ENCODE data around the gene FAM210B. TPM values are rescaled to one million over a fixed set of nuclear protein-coding genes. Genes with fewer than 3 reads are reported as not detected.

The FAM210B gene
- total and polyA plus RNA-seq, 2 of the 13 experiments (the other 11 are each of a cell fraction or from before 2014, with no cell fraction given) = 75.9 to 107 TPM

- TF ChIP-seq PBX3 (CRISPR knock-in tag; IDR thresholded peaks at IDR 0.05; ENCODE audit: borderline replicate concordance) = no peak
- TF ChIP-seq ZNF883 (CRISPR knock-in tag; IDR thresholded peaks at IDR 0.05; ENCODE audit: not compliant biosample characterization) = peak; percentile 80
- TF ChIP-seq ZNF782 (CRISPR knock-in tag; IDR thresholded peaks at IDR 0.05; ENCODE audit: borderline replicate concordance) = no peak
- no peak for TF ChIP-seq ZSCAN20 (CRISPR knock-in tag; IDR thresholded peaks at IDR 0.05; ENCODE audit: borderline replicate concordance)
- TF ChIP-seq MXD4 (CRISPR knock-in tag; IDR thresholded peaks at IDR 0.05) = peak; percentile 57; the same call in 1 of the 2 replicates
- TF ChIP-seq ZNF276 (CRISPR knock-in tag; IDR thresholded peaks at IDR 0.05; ENCODE audit: low read depth) = 0 out of 2 replicates have a peak, but pooled peaks have one; percentile 34
- TF ChIP-seq ZBTB21 (CRISPR knock-in tag; IDR thresholded peaks at IDR 0.05) = no peak
- peak; percentile 30; the same call in 1 of the 2 replicates for TF ChIP-seq AHDC1 (CRISPR knock-in tag; IDR thresholded peaks at IDR 0.05; ENCODE audit: borderline replicate concordance)
- no peak for TF ChIP-seq ZSCAN22 (CRISPR knock-in tag; IDR thresholded peaks at IDR 0.05)
- no peak for TF ChIP-seq SMYD3 (CRISPR knock-in tag; IDR thresholded peaks at IDR 0.05)
- TF ChIP-seq KDM6A (CRISPR knock-in tag; IDR thresholded peaks at IDR 0.05; ENCODE audit: low read depth) = no peak
- no peak for TF ChIP-seq ZNF781 (CRISPR knock-in tag; IDR thresholded peaks at IDR 0.05; ENCODE audit: borderline replicate concordance, not compliant biosample characterization)
- TF ChIP-seq MTA1 (CRISPR knock-in tag; IDR thresholded peaks at IDR 0.05; ENCODE audit: borderline replicate concordance) = 0 out of 2 replicates have a peak, but pooled peaks have one; percentile 42
- no peak for TF ChIP-seq RCOR2 (CRISPR knock-in tag; IDR thresholded peaks at IDR 0.05)
- TF ChIP-seq ZNF121 (CRISPR knock-in tag; IDR thresholded peaks at IDR 0.05) = no peak
- TF ChIP-seq PHF8 (CRISPR knock-in tag; IDR thresholded peaks at IDR 0.05) = no peak
- TF ChIP-seq ZFAT (CRISPR knock-in tag; conservative IDR thresholded peaks at IDR 0.05) = no peak
- TF ChIP-seq SMARCE1 (IDR thresholded peaks at IDR 0.05; ENCODE audit: borderline replicate concordance) = no peak
- TF ChIP-seq CHCHD3 (CRISPR knock-in tag; IDR thresholded peaks at IDR 0.05) = no peak
- no peak for TF ChIP-seq ZBTB25 (CRISPR knock-in tag; IDR thresholded peaks at IDR 0.05)
Measured at GRCh38 chr20:56411759-56412472, 53.1 kb downstream of the FAM210B start, which contains the start of gene CASS4 (continued).
